D721Med (cell line): Measurements from ENCODE around the gene MAN1C1.
"Not testable (repeated sequence)": the region's sequence is repeated elsewhere in the genome, so short reads cannot be mapped to it uniquely, and the experiment has no call there.

Source experiments
- DNase-seq: peaks from one replicate; pipeline ENCODE4 v3.0.0; 2011; ENCODE audit warnings: low spot score; ENCODE audit not compliant: insufficient read length
- FAIRE-seq: peaks from 2 replicates; lab custom pipeline; 2011; peaks lifted over from hg19 to GRCh38; lab: Jason Lieb, UNC
- TF ChIP-seq, protein P1 (sequence below): IDR thresholded peaks from 2 replicates; pipeline ENCODE4 v1.5.1; 2012; ENCODE audit warnings: mild to moderate bottlenecking, control low read depth; ENCODE audit not compliant: insufficient read depth; ENCODE audit errors: missing control alignments

The MAN1C1 gene

DNA sequence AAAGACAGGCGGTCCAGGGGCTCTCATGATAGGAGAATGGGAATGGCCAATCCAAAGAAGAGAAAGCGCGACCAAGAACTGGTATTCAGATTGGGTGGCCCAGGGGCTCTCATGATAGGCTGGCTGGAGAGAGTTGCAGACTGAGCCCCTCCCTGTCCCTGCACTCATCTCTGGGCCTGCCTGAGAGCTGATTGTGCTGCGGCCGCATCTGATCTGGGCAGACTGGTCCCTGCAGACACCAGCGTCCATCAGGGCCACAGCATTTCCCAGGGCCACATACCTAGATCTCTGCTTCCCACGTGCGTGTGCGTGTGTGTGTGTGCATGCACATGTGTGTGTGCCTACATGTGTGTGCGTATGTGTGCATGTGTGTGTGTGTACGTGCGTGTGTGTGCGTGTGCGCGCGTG lies 30.4 kb upstream of the MAN1C1 start:
- FAIRE-seq (no peak), DNase-seq (no peak)
- TF ChIP-seq, protein P1, sequence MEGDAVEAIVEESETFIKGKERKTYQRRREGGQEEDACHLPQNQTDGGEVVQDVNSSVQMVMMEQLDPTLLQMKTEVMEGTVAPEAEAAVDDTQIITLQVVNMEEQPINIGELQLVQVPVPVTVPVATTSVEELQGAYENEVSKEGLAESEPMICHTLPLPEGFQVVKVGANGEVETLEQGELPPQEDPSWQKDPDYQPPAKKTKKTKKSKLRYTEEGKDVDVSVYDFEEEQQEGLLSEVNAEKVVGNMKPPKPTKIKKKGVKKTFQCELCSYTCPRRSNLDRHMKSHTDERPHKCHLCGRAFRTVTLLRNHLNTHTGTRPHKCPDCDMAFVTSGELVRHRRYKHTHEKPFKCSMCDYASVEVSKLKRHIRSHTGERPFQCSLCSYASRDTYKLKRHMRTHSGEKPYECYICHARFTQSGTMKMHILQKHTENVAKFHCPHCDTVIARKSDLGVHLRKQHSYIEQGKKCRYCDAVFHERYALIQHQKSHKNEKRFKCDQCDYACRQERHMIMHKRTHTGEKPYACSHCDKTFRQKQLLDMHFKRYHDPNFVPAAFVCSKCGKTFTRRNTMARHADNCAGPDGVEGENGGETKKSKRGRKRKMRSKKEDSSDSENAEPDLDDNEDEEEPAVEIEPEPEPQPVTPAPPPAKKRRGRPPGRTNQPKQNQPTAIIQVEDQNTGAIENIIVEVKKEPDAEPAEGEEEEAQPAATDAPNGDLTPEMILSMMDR: no peak

DNA sequence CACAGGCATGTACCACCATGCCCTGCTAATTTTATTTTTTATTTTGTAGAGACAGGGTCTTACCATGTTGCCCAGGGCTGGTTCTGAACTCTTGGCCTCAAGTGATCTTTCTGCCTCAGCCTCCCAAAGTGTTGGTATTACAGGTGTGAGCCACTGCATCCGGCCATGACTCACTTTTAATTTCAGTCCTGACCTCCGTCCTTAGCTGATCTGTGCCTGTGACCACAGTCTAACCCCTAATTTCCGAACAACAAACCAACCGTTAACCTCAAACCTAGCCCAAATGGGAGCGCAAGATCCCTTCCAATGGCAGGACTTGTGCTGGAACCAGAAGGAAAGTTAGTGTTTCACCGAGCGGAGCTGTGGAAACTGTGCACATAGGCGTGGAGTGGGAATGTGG lies 29.3 kb upstream of the MAN1C1 start:
- TF ChIP-seq, protein P1: no peak
- FAIRE-seq: no peak
- no peak for DNase-seq

- not testable (repeated sequence) for FAIRE-seq
These were observed 28.4 kb upstream of the MAN1C1 start for GRCh38 chr1:25588224-25588623.

DNA sequence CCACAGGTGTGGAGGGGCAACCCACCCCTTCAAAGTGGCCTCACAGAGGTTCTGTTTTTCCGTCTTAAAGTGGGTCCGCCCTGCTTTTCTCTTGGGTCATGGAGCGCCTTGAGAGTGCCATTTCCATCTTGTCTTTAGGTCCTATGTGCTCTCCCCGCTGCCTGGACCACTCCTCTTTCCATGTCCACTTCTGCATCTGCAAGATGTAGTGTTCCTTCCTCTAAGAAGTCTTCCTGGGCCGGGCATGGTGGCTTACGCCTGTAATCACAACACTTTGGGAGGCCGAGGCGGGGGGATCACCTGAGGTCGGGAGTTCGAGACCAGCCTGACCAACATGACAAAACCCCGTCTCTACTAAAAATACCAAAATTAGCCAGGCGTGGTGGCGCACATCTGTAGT lies 27.8 kb upstream of the MAN1C1 start:
- not testable (repeated sequence) for FAIRE-seq, DNase-seq

More at GRCh38 chr1:25588224-25588623, 28.4 kb upstream of the MAN1C1 start:
- not testable (repeated sequence) for DNase-seq

- no peak for DNase-seq
- FAIRE-seq: no peak
These were observed 26.3 kb upstream of the MAN1C1 start for GRCh38 chr1:25590096-25590824.

GRCh38 chr1:25593861-25594260 lies 22.7 kb upstream of the MAN1C1 start:
- DNase-seq: no peak
- no peak for FAIRE-seq
- TF ChIP-seq, protein P1: no peak

More at GRCh38 chr1:25590096-25590824, 26.3 kb upstream of the MAN1C1 start:
- TF ChIP-seq, protein P1: no peak

GRCh38 chr1:25594971-25595370 lies 21.6 kb upstream of the MAN1C1 start:
- TF ChIP-seq, protein P1: no peak
- FAIRE-seq (no peak), DNase-seq (no peak)

DNA sequence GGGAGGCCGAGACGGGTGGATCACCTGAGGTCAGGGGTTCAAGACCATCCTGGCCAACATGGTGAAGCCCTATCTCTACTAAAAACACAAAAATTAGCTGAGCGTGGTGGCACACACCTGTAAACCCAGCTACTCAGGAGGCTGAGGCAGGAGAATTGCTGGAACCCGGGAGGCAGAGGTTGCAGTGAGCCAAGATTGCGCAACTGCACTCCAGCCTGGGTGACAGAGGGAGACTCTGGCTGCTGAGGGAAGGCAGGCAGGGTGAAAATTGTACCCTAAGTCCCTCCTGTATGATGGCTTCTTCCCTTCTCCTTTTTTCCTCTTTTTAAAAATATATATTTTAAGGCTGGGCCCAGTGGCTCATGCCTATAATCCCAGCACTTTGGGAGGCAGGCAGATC lies 19.9 kb upstream of the MAN1C1 start:
- FAIRE-seq: not testable (repeated sequence)

GRCh38 chr1:25598879-25599278 lies 17.7 kb upstream of the MAN1C1 start:
- TF ChIP-seq, protein P1: no peak
- no peak for DNase-seq
- no peak for FAIRE-seq

More for the DNA sequence above, 19.9 kb upstream of the MAN1C1 start:
- not testable (repeated sequence) for DNase-seq
